ENCODE results near the gene AKAP14.

- TF ChIP-seq CTCF (IDR thresholded peaks at IDR 0.05) (no peak), POLR2A (IDR thresholded peaks at IDR 0.05) (no peak), POLR2AphosphoS5 (IDR thresholded peaks at IDR 0.05) (no peak)
Observed at GRCh38 chrX:119885554-119886428, 9.9 kb upstream of the AKAP14 start.

Measured in stomach (tissue), 4 donors.